NCI-H1105 (cell line): ENCODE results near the gene KLF14.
"Not testable (repeated sequence)": the region's sequence is repeated elsewhere in the genome, so short reads cannot be mapped to it uniquely, and the experiment has no call there.

ENCODE experiments used
- DNase-seq: peaks from one replicate; lab custom pipeline; 2025; lab: John Stamatoyannopoulos, UW

Gene KLF14

GRCh38 chr7:130719541-130719940, 14.5 kb downstream of the KLF14 start:
- DNase-seq: no peak

- DNase-seq: no peak
These were observed 21.6 kb downstream of the KLF14 start for GRCh38 chr7:130712416-130712815.

GRCh38 chr7:130708766-130709165, 25.2 kb downstream of the KLF14 start:
- no peak for DNase-seq

GRCh38 chr7:130708001-130708400, 26.0 kb downstream of the KLF14 start:
- DNase-seq: no peak

GRCh38 chr7:130703851-130704250, 30.2 kb downstream of the KLF14 start:
- no peak for DNase-seq

- no peak for DNase-seq
These were observed 32.4 kb downstream of the KLF14 start for GRCh38 chr7:130701650-130702049.

- no peak for DNase-seq
These were observed 33.2 kb downstream of the KLF14 start for GRCh38 chr7:130700760-130701159.

- DNase-seq: no peak
These were observed 34.3 kb downstream of the KLF14 start for GRCh38 chr7:130699686-130700085.

- DNase-seq: no peak
These were observed 36.2 kb downstream of the KLF14 start for GRCh38 chr7:130697820-130698219.

- DNase-seq: peak; percentile 26
These were observed 38.2 kb downstream of the KLF14 start for GRCh38 chr7:130695840-130696239.

- DNase-seq: not testable (repeated sequence)
These were observed 41.6 kb downstream of the KLF14 start for GRCh38 chr7:130692396-130692795.

- no peak for DNase-seq
These were observed 44.3 kb downstream of the KLF14 start for GRCh38 chr7:130689683-130690082.

- no peak for DNase-seq
These were observed 51.0 kb downstream of the KLF14 start for GRCh38 chr7:130683026-130683425.
